T-helper 2 cell (primary cell): Measurements from ENCODE around the gene FHIT.
"Not testable (repeated sequence)": the region's sequence is repeated elsewhere in the genome, so short reads cannot be mapped to it uniquely, and the experiment has no call there.

Source experiments
- DNase-seq, 5 experiments: peaks; one replicate each; pipeline versions ENCODE4 v3.0.0 to v3.0.0-alpha.2; 2012 to 2022

The FHIT gene

GRCh38 chr3:61110576-61110975 is 140.7 kb downstream of the FHIT start:
- peak in 1 of 5 experiments; percentile 75 for DNase-seq

DNA sequence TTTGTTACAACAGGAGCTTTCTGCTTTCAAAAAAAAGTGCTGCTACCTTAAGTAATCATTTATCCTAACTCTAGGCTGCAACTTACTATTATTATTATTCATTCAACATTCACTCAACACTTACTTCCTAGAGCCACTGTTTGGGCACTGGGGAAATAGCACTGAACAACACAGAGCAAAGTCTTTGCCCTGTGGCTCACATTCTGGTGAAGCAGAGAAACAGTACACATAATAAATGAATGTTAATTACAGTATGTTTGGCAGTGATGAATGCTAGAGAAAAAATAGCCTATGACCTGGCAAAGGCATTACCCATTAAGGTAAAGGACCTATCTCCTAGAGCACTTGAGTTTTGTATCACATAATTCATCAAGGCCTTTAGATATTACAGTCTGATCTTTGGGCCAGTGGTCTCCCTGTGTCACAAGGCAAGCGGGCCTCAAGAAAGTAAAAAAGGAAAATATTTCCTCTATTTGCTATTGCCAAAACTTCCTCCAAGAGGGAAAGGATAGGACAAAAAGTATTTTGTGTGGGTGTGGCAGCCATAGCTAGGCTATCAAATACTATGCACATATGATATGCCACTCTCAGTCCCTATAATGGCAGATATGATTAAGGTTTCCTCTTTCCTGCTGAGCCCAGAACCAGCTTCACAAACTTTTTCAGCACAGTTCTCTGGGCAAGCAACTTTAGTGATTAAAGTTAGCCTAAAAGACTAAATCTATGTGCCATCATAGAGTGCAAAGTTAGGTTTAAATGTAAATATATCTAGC is 142.8 kb downstream of the FHIT start:
- no peak for DNase-seq

- DNase-seq: no peak
Observed at GRCh38 chr3:61094608-61095007, 156.6 kb downstream of the FHIT start.

- no peak for DNase-seq
Observed at GRCh38 chr3:61093364-61093763, 157.9 kb downstream of the FHIT start.

DNA sequence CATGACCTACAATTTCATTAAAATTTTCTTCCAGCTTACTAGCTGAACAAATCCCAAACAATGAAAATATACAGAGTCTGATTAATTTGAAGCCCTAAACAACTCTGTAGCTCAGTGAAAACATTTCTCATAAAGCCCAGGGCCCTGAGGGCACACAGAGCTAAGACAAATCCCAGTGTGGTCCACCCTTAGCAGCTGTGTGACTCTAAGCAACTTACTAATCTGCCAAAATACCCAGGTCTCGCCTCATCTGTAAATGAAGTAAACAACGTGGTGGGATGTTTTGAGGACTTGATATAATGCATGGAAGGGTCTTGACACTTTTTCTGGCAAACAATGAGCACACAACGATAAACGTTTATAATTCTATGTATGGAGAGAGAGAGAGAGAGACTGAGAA is 158.4 kb downstream of the FHIT start:
- DNase-seq: no peak

DNA sequence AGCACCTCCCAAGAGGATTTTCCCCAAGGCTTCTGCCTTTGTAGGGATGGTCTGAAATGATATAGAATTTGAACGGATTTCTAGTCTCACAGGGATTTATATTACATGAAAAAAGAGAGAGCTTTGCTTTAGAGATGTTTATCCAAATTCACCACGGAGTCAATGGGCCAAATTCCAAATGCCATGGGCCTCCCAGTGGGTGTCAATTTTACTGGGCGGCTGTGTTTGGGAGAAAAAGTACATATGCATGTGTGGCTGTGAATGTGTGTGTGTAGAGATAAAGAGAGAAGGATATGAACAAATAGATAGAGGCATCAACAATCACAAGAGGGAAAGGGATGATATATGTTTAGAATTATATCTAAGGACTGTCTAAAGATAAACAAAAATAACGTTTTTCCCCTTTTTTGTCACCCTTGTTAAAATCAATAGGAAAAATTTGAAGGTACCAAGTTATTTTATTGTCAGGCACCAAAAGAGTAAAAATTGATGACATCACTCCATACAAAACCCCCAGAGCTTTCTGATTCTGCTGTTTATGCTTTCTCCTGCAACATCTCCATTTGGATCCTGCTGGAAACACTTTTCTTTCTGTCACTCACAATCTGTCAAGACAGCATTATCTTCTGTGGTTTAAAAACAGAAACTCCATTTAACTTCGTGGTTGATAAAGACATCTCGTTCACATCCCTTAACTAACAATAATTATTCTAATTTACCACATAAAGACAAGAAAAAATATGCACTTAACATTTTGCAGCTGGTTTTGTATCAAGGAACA is 160.7 kb downstream of the FHIT start:
- DNase-seq: no peak

- DNase-seq: no peak
Observed at GRCh38 chr3:61087465-61087864, 163.8 kb downstream of the FHIT start.

GRCh38 chr3:61081554-61081953 is 169.7 kb downstream of the FHIT start:
- no peak for DNase-seq

- DNase-seq: no peak
Observed at GRCh38 chr3:61080737-61081445, 170.4 kb downstream of the FHIT start.

GRCh38 chr3:61078048-61078752 is 173.1 kb downstream of the FHIT start:
- no peak for DNase-seq

GRCh38 chr3:61077551-61077950 is 173.7 kb downstream of the FHIT start:
- no peak for DNase-seq

DNA sequence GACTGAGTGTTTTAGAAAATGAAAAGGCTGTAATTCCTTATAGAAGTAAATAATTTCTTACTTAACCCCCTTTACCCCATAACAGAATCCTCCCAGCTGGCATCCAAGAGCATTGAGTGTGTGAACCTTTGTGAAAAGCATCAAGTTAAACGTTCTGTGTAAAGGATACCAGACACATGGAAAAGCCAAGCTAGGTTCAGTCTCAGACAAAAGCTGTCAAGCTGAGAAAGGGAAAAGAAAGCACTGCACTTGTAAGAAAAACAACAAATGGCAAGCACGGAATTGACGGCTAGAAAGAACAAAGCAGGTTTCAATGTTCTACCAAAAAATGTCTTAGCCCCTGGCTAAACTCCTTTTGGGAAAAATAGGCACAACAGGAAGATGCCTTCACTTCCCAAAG is 176.5 kb downstream of the FHIT start:
- no peak for DNase-seq

DNA sequence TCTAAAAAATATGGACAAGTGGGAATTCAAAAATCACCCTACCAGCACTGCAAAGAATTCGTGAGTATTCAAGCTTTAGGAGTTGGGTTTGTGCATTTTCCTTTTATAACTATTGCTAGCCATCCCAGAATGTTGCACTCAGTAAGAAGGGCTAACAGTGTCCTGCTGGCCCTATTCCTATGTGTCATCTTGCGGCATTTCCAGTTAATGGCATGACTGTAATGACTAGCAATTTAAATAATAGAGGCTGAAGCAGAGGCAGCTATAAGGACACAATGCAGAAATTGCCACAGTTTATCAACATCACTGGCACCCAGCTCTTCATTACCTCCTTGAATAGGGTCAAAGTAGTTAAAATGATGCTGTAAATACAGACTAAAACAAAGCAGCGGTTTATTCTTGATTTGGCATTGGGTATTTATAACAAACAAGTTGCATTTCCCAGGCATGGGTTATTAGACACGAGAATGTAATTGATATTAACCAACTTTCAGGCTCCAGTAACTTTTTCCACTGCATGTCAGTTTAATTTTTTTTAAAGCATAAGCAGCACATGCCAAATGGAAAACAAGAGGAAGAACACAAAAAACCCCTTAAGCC is 177.6 kb downstream of the FHIT start:
- DNase-seq: no peak

DNA sequence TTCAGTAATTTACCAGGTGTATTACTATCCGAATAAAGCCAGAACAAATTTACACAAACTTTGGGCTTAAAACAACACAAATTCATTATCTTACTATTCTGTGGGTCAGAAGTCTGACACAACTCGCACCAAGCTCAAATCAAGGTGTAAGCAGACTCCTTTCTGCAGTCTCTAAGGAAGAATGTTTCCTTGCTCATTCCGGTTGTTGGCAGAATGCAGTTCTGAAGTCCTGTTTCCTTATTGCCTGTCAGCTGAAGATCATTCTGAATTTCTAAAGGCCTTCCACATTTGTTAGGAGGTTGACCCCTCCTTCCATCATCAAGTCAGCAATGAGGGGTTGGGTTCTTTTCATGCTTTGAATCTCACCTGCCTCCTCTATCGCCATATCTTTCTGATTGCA is 183.2 kb downstream of the FHIT start:
- no peak for DNase-seq

GRCh38 chr3:61066800-61067199 is 184.5 kb downstream of the FHIT start:
- peak in 1 of 5 experiments; percentile 1 for DNase-seq

DNA sequence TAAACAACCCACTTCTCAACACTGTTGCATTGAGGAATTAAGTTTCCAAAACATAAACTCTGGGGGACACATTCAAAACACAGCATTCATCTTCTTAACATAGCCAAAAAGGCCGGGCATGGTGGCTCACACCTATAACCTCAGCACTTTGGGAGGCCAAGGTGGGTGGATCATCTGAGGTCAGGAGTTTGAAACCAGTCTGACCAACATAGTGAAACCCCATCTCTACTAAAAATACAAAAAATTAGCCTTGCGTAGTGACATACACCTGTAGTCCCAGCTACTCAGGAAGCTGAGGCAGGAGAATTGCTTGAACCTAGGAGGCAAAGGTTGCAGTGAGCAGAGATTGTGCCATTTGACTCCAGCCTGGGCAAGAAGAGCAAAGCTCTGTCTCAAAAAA is 185.0 kb downstream of the FHIT start:
- not testable (repeated sequence) for DNase-seq

GRCh38 chr3:61065451-61066011 is 185.7 kb downstream of the FHIT start:
- no peak for DNase-seq

DNA sequence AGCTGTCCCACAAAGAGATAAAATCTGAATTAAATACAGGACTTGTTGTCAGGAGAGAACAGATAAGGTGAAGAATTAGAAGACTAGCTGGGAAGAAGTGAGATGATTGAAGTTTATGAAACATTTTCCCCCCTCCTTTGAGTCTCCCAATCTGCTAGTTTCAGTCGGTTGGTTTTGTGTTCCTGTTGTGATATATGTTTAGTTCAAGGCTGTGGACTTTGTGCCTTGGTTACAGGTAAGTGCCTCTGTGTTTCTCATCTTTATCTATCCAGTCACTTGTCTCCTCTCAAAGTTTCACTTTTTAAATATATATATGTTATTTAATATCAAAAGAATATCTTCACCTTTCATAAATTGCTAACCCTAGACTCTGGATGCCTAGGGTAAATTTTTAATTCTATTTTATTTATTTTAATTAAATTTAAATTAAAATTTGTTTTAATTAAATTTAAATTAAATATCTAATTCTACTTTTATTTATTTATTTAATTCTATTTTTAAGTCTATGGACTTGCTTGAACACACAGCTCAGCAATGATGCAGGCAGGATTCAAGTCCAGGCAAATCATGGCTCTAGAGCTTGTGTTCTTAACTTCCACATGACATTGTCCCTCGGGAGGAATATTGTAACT is 190.0 kb downstream of the FHIT start:
- DNase-seq: no peak

DNA sequence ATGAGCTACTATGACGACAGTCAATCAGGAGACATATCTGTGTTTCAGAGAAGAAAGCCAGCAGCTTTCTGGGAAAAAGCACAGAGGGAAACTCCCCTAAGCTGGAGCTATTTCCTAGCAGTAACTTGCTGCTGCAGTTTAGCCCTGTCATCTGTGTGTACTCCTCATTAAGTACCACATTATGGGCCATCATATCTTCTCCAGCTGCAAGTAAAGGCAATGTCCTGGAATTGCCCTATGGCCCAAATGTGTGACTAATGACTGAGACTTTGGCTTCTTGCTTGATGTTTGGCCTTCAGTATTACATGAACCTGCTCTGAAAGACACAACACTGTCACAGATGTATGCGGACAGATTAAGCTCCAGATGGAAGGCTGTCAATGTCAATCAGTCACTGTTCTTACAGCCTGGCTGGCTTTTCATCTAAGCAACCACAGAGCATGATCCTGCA is 190.8 kb downstream of the FHIT start:
- DNase-seq: no peak

DNA sequence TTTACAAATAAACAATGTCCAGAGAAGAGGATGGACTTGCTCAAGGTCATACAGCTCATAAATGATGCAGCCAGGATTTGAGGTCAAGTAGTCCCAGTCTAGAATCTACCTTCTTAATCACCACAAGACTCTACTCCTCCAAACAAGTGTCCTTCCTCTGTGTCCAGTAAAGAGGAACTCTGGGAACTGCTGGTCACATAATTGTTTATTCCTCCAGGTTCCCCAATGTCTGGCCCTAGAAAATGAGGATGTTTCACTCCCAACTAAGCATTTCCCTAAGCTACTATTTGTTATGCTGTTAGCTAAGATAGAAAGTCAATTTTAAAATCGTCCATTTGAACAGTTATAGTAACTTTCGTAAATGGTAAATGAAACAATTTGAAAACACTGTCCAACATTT is 192.4 kb downstream of the FHIT start:
- no peak for DNase-seq

- DNase-seq: no peak
Observed at GRCh38 chr3:61057464-61057863, 193.8 kb downstream of the FHIT start.

DNA sequence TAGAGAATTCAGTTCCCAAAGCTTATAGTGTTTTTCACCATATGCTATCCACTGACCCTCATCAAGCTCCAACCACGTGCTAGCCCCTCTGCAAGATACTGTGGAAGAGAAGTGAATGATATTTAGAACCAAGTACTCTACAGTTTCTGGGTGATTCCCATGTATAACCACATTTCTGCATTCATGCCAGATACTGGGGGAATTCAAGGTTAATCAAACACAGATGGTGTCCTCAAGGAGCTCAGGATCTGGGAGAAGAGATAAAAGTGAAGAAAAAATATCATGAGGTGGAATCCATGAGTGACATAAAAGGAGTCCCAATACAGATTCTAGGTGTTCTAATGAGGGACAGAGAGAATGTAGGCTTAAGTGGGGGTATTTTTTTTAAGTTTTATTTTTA is 195.8 kb downstream of the FHIT start:
- no peak for DNase-seq
